Activated CD4-positive, alpha-beta memory T cell treated with anti-CD3 and anti-CD28 coated beads for 36 hours (primary cell): ENCODE data around the gene SLC28A3. TPM values are rescaled to one million over a fixed set of nuclear protein-coding genes. Genes with fewer than 3 reads are reported as not detected.
A peak's percentile ranks its signal among the peaks of the same experiment; 100 is the strongest.

Experiments
- CTCF ChIA-PET: fragments of 350-600 bp; sonication (Branson Sonifier 250); formaldehyde crosslinking; loops from one replicate; lab custom pipeline; 2021; ENCODE audit warnings: antibody characterized with exemption, inconsistent platforms; lab: Charles Lee
- POLR2A ChIA-PET: fragments of 350-600 bp; sonication (Branson Sonifier 250); formaldehyde crosslinking; loops from one replicate; lab custom pipeline; 2021; ENCODE audit warnings: antibody characterized with exemption; lab: Charles Lee
- DNase-seq: peaks from one replicate; pipeline ENCODE4 v3.0.0-alpha.2; 2020
- H3K27ac Mint-ChIP-seq: one replicate; pipeline ENCODE4 v1.8.0; 2021; ENCODE audit warnings: mixed read lengths
- H3K27me3 Mint-ChIP-seq: one replicate; pipeline ENCODE4 v1.8.0; 2021; ENCODE audit warnings: mixed read lengths
- H3K36me3 Mint-ChIP-seq: one replicate; pipeline ENCODE4 v1.8.0; 2021; ENCODE audit warnings: mixed read lengths
- H3K4me1 Mint-ChIP-seq: one replicate; pipeline ENCODE4 v1.8.0; 2021; ENCODE audit warnings: low read depth, mixed read lengths
- H3K4me3 Mint-ChIP-seq: one replicate; pipeline ENCODE4 v1.8.0; 2021; ENCODE audit warnings: mild to moderate bottlenecking, mixed read lengths
- H3K9me3 Mint-ChIP-seq: one replicate; pipeline ENCODE4 v1.8.0; 2021; ENCODE audit warnings: mixed read lengths
- intact Hi-C: fragments of 100-400 bp; cut with micrococcal nuclease; formaldehyde crosslinking; loops from one replicate; pipeline ENCODE4 v1.15.1; 2023
- total RNA-seq, 2 experiments: library from RNA; stranded (reverse); gene quantifications; one replicate each; pipeline ENCODE4 v1.2.3, GENCODE V29; 2021

Gene SLC28A3
- total RNA-seq, 2 experiments from 2014 or later: 0.90 to 0.99 TPM

GRCh38 chr9:84337252-84337651, 3.3 kb downstream of the SLC28A3 start:
- H3K27me3 Mint-ChIP-seq: no peaks in the 10 kb centered on the region

GRCh38 chr9:84331119-84331809, 9.3 kb downstream of the SLC28A3 start:
- intact Hi-C loops: no loop called here
- Mint-ChIP-seq H3K27ac (no peak overlapping the region), H3K9me3 (peaks cover 11% of the 10 kb centered on the region), H3K4me1 (no peaks in the 10 kb centered on the region), H3K4me3 (no peak overlapping the region), H3K36me3 (peaks cover 4% of the 10 kb centered on the region), H3K27me3 (no peaks in the 10 kb centered on the region)
- POLR2A ChIA-PET: interaction anchor here (0.6 kb wide), 1 partner anchor 1600 kb away, joined by 3 read pairs; no protein-coding TSS in a partner anchor
- CTCF ChIA-PET: no interaction called here
- DNase-seq: no peak

More at GRCh38 chr9:84337252-84337651, 3.3 kb downstream of the SLC28A3 start:
- Mint-ChIP-seq H3K4me1 (no peaks in the 10 kb centered on the region), H3K9me3 (no peaks in the 10 kb centered on the region), H3K36me3 (no peaks in the 10 kb centered on the region), H3K4me3 (no peak overlapping the region), H3K27ac (no peak overlapping the region)
- CTCF ChIA-PET: no interaction called here
- intact Hi-C loops: no loop called here
- DNase-seq: no peak
- POLR2A ChIA-PET: no interaction called here

- ChIA-PET POLR2A (no interaction called here), CTCF (no interaction called here)
- no peaks in the 10 kb centered on the region for H3K4me1 Mint-ChIP-seq
- DNase-seq: no peak
- peaks cover 4% of the 10 kb centered on the region for H3K36me3 Mint-ChIP-seq
- intact Hi-C loops: no loop called here
- H3K27me3 Mint-ChIP-seq: no peaks in the 10 kb centered on the region
- H3K4me3 Mint-ChIP-seq: no peak overlapping the region
- no peak overlapping the region for H3K27ac Mint-ChIP-seq
- peaks cover 11% of the 10 kb centered on the region for H3K9me3 Mint-ChIP-seq
Measured at GRCh38 chr9:84330246-84330645, 10.3 kb downstream of the SLC28A3 start.

- H3K27me3 Mint-ChIP-seq: no peaks in the 10 kb centered on the region
- peaks cover 11% of the 10 kb centered on the region for H3K9me3 Mint-ChIP-seq
- ChIA-PET CTCF (no interaction called here), POLR2A (no interaction called here)
- no peak for DNase-seq
- H3K27ac Mint-ChIP-seq: no peak overlapping the region
- no peaks in the 10 kb centered on the region for H3K4me1 Mint-ChIP-seq
- H3K36me3 Mint-ChIP-seq: peaks cover 4% of the 10 kb centered on the region
- H3K4me3 Mint-ChIP-seq: no peak overlapping the region
- intact Hi-C loops: no loop called here
Measured at GRCh38 chr9:84327184-84327583, 13.4 kb downstream of the SLC28A3 start.

GRCh38 chr9:84325347-84325973, 15.1 kb downstream of the SLC28A3 start:
- H3K4me3 Mint-ChIP-seq: no peak overlapping the region
- no peaks in the 10 kb centered on the region for H3K27me3 Mint-ChIP-seq
- DNase-seq: no peak
- ChIA-PET POLR2A (no interaction called here), CTCF (interaction anchor here (0.7 kb wide), 1 partner anchor 152 kb away, joined by 3 read pairs; no protein-coding TSS in a partner anchor)
- intact Hi-C loops: no loop called here
- peaks cover 11% of the 10 kb centered on the region for H3K9me3 Mint-ChIP-seq
- H3K27ac Mint-ChIP-seq: no peak overlapping the region
- H3K36me3 Mint-ChIP-seq: peaks cover 4% of the 10 kb centered on the region
- H3K4me1 Mint-ChIP-seq: no peaks in the 10 kb centered on the region

GRCh38 chr9:84324811-84325210, 15.7 kb downstream of the SLC28A3 start:
- H3K27ac Mint-ChIP-seq: no peak overlapping the region
- H3K27me3 Mint-ChIP-seq: no peaks in the 10 kb centered on the region
- ChIA-PET CTCF (interaction anchor here (0.7 kb wide), 1 partner anchor 151 kb away, joined by 3 read pairs; no protein-coding TSS in a partner anchor), POLR2A (no interaction called here)
- no peak for DNase-seq
- H3K4me3 Mint-ChIP-seq: no peak overlapping the region
- peaks cover 11% of the 10 kb centered on the region for H3K9me3 Mint-ChIP-seq
- peaks cover 4% of the 10 kb centered on the region for H3K36me3 Mint-ChIP-seq
- no peaks in the 10 kb centered on the region for H3K4me1 Mint-ChIP-seq
- intact Hi-C loops: no loop called here

GRCh38 chr9:84323858-84324257, 16.7 kb downstream of the SLC28A3 start:
- no peak for DNase-seq
- Mint-ChIP-seq H3K9me3 (peaks cover 8% of the 10 kb centered on the region), H3K4me1 (no peaks in the 10 kb centered on the region), H3K4me3 (no peak overlapping the region), H3K27ac (no peak overlapping the region), H3K27me3 (no peaks in the 10 kb centered on the region), H3K36me3 (peaks cover 4% of the 10 kb centered on the region)
- ChIA-PET POLR2A (no interaction called here), CTCF (interaction anchor here (0.9 kb wide), 1 partner anchor 384 kb away, joined by 3 read pairs; no protein-coding TSS in a partner anchor)
- intact Hi-C loops: no loop called here

GRCh38 chr9:84322828-84323227, 17.7 kb downstream of the SLC28A3 start:
- CTCF ChIA-PET: no interaction called here
- Mint-ChIP-seq H3K27me3 (no peaks in the 10 kb centered on the region), H3K27ac (no peak overlapping the region), H3K4me1 (no peaks in the 10 kb centered on the region), H3K9me3 (peaks cover under 1% of the 10 kb centered on the region), H3K36me3 (peaks cover 4% of the 10 kb centered on the region), H3K4me3 (no peak overlapping the region)
- intact Hi-C loops: no loop called here
- DNase-seq: no peak
- POLR2A ChIA-PET: no interaction called here

GRCh38 chr9:84320231-84320630, 20.3 kb downstream of the SLC28A3 start:
- CTCF ChIA-PET: no interaction called here

GRCh38 chr9:84319632-84320031, 20.9 kb downstream of the SLC28A3 start:
- Mint-ChIP-seq H3K27ac (no peak overlapping the region), H3K4me3 (no peak overlapping the region), H3K27me3 (no peaks in the 10 kb centered on the region), H3K36me3 (no peaks in the 10 kb centered on the region), H3K9me3 (no peaks in the 10 kb centered on the region), H3K4me1 (peaks cover 3% of the 10 kb centered on the region)
- intact Hi-C loops: no loop called here
- ChIA-PET POLR2A (no interaction called here), CTCF (no interaction called here)
- no peak for DNase-seq

More at GRCh38 chr9:84320231-84320630, 20.3 kb downstream of the SLC28A3 start:
- intact Hi-C loops: no loop called here
- Mint-ChIP-seq H3K27me3 (no peaks in the 10 kb centered on the region), H3K36me3 (no peaks in the 10 kb centered on the region), H3K4me1 (no peaks in the 10 kb centered on the region), H3K9me3 (no peaks in the 10 kb centered on the region), H3K27ac (no peak overlapping the region), H3K4me3 (no peak overlapping the region)
- no peak for DNase-seq
- POLR2A ChIA-PET: no interaction called here

GRCh38 chr9:84318981-84319380, 21.6 kb downstream of the SLC28A3 start:
- peaks cover 6% of the 10 kb centered on the region for H3K4me1 Mint-ChIP-seq
- H3K36me3 Mint-ChIP-seq: no peaks in the 10 kb centered on the region
- no peak overlapping the region for H3K27ac Mint-ChIP-seq
- intact Hi-C loops: no loop called here
- ChIA-PET POLR2A (no interaction called here), CTCF (interaction anchor here (6.4 kb wide), 1 partner anchor 24 kb away, joined by 47 read pairs; no protein-coding TSS in a partner anchor)
- H3K9me3 Mint-ChIP-seq: no peaks in the 10 kb centered on the region
- no peaks in the 10 kb centered on the region for H3K27me3 Mint-ChIP-seq
- no peak overlapping the region for H3K4me3 Mint-ChIP-seq
- DNase-seq: no peak

GRCh38 chr9:84317563-84317962, 23.0 kb downstream of the SLC28A3 start:
- H3K9me3 Mint-ChIP-seq: no peaks in the 10 kb centered on the region
- intact Hi-C loops: no loop called here
- ChIA-PET POLR2A (no interaction called here), CTCF (interaction anchor here (6.4 kb wide), 1 partner anchor 22 kb away, joined by 47 read pairs; no protein-coding TSS in a partner anchor)
- peaks cover 6% of the 10 kb centered on the region for H3K4me1 Mint-ChIP-seq
- H3K27me3 Mint-ChIP-seq: no peaks in the 10 kb centered on the region
- H3K4me3 Mint-ChIP-seq: no peak overlapping the region
- H3K27ac Mint-ChIP-seq: no peak overlapping the region
- H3K36me3 Mint-ChIP-seq: no peaks in the 10 kb centered on the region
- peak; percentile 17 for DNase-seq
